B cell (primary cell): Measurements from ENCODE around the gene CCND1. TPM values are rescaled to one million over a fixed set of nuclear protein-coding genes. Genes with fewer than 3 reads are reported as not detected.

Source experiments
- ATAC-seq: fragments of 200-7000 bp; cut with Tn5 transposase; one replicate; pipeline ENCODE4 v1.10.0; 2021; ENCODE audit warnings: low read depth, mild to moderate bottlenecking, moderate number of reproducible peaks, moderate library complexity
- CTCF ChIA-PET: fragments of 350-600 bp; sonication (Branson Sonifier 250); formaldehyde crosslinking; loops from one replicate; lab custom pipeline; 2021; ENCODE audit warnings: antibody characterized with exemption, inconsistent platforms; lab: Charles Lee
- POLR2A ChIA-PET: fragments of 350-600 bp; sonication (Branson Sonifier 250); formaldehyde crosslinking; loops from one replicate; lab custom pipeline; 2021; ENCODE audit warnings: antibody characterized with exemption; lab: Charles Lee
- DNase-seq: peaks from one replicate; pipeline ENCODE4 v3.0.0; 2013
- H2AFZ ChIP-seq: 2 replicates; pipeline ENCODE4 v1.6.1; 2012; ENCODE audit warnings: mild to moderate bottlenecking, low read depth, low read length; ENCODE audit not compliant: insufficient read depth, poor library complexity, severe bottlenecking
- H3K27ac ChIP-seq, 2 donors: 1 replicate in 1 of 2; 2 replicates in 1 of 2; pipeline ENCODE4 v1.5.1; 2012 to 2013; ENCODE audit warnings: low read length in 2 of 2, mild to moderate bottlenecking in 2 of 2, moderate library complexity in 1 of 2
- H3K27me3 ChIP-seq, 4 experiments: fragments of 200-600 bp in 1 of 4; sonication (generic) in 1 of 4; replicated peaks in 1 of 4; 1 replicate in 2 of 4; 2 replicates in 2 of 4; pipeline versions ENCODE4 v1.6.1 to v1.7.0; 2013 to 2016; ENCODE audit warnings: low read length in 3 of 4, mild to moderate bottlenecking in 2 of 4, mixed read lengths in 1 of 4, moderate library complexity in 1 of 4; ENCODE audit not compliant: insufficient read depth in 4 of 4, control insufficient read depth in 3 of 4; ENCODE audit errors: control extremely low read depth in 1 of 4
- H3K36me3 ChIP-seq, 2 experiments: replicated peaks in 1 of 2; 1 replicate in 1 of 2; 2 replicates in 1 of 2; pipeline versions ENCODE4 v1.6.1 to v1.7.1; 2013; ENCODE audit warnings: low read length in 1 of 2; ENCODE audit not compliant: insufficient read depth in 2 of 2, control insufficient read depth in 1 of 2; ENCODE audit errors: control extremely low read depth in 1 of 2, extremely low read depth in 1 of 2
- H3K4me1 ChIP-seq, 2 donors: fragments of 200-600 bp in 1 of 2; sonication (generic) in 1 of 2; 1 replicate in 1 of 2; 2 replicates in 1 of 2; pipeline versions ENCODE4 v1.5.1 to v1.6.1; 2013 to 2017; ENCODE audit warnings: low read length in 2 of 2; ENCODE audit not compliant: control insufficient read depth in 2 of 2, insufficient read depth in 2 of 2
- H3K4me2 ChIP-seq: replicated peaks from 2 replicates; pipeline ENCODE3; 2012; ENCODE audit warnings: mild to moderate bottlenecking, low read depth, low read length; ENCODE audit not compliant: poor library complexity, severe bottlenecking
- H3K4me3 ChIP-seq, 5 experiments: fragments of 200-600 bp in 1 of 5; sonication (generic) in 1 of 5; 1 replicate in 3 of 5; 2 replicates in 2 of 5; pipeline versions ENCODE4 v1.5.1 to v1.7.0; 2011 to 2016; ENCODE audit warnings: low read length in 4 of 5, mild to moderate bottlenecking in 4 of 5, low read depth in 2 of 5, control low read depth in 1 of 5, moderate library complexity in 1 of 5; ENCODE audit not compliant: insufficient read depth in 1 of 5; ENCODE audit errors: control extremely low read depth in 1 of 5, extremely low read depth in 1 of 5
- H3K79me2 ChIP-seq: fragments of 200-600 bp; sonication (generic); one replicate; pipeline ENCODE4 v1.6.0; 2016; ENCODE audit warnings: low read length; ENCODE audit not compliant: control insufficient read depth, insufficient read depth
- H3K9ac ChIP-seq: fragments of 200-600 bp; sonication (generic); 2 replicates; pipeline ENCODE4 v1.6.1; 2017; ENCODE audit warnings: mild to moderate bottlenecking, low read length, moderate library complexity
- H3K9me3 ChIP-seq, 3 donors: one replicate each; pipeline versions ENCODE4 v1.6.1 to v1.7.1; 2013; ENCODE audit warnings: low read length in 2 of 3; ENCODE audit not compliant: control insufficient read depth in 2 of 3, insufficient read depth in 1 of 3; ENCODE audit errors: control extremely low read depth in 1 of 3
- H4K20me1 ChIP-seq: 2 replicates; pipeline ENCODE4 v1.6.0; 2012; ENCODE audit warnings: mild to moderate bottlenecking, low read length; ENCODE audit not compliant: insufficient read depth, control insufficient read depth, poor library complexity, severe bottlenecking
- H3K27ac Mint-ChIP-seq: one replicate; pipeline ENCODE4 v1.8.0; 2021; ENCODE audit warnings: mixed read lengths
- H3K27me3 Mint-ChIP-seq: one replicate; pipeline ENCODE4 v1.8.0; 2021; ENCODE audit warnings: mixed read lengths
- H3K4me1 Mint-ChIP-seq: one replicate; pipeline ENCODE4 v1.8.0; 2021; ENCODE audit warnings: mixed read lengths
- H3K4me3 Mint-ChIP-seq: one replicate; pipeline ENCODE4 v1.8.0; 2021; ENCODE audit warnings: mixed read lengths
- H3K9me3 Mint-ChIP-seq: one replicate; pipeline ENCODE4 v1.8.0; 2022; ENCODE audit warnings: mixed read lengths; ENCODE audit not compliant: insufficient read depth
- EZH2 ChIP-seq: IDR thresholded peaks from 2 replicates; pipeline ENCODE4 v1.6.1; 2012; ENCODE audit warnings: borderline replicate concordance, low read depth, mild to moderate bottlenecking, moderate library complexity, low read length; ENCODE audit not compliant: insufficient read depth, poor library complexity, severe bottlenecking
- WGBS: methylation state at CpG from one replicate; pipeline ENCODE4 v1.1.5; 2013; ENCODE audit warnings: missing lambda C conversion rate; ENCODE audit not compliant: insufficient coverage; 5-methylcytosine and 5-hydroxymethylcytosine counted together
- intact Hi-C: fragments of 100-400 bp; cut with micrococcal nuclease; formaldehyde crosslinking; loops from one replicate; pipeline ENCODE4 v1.10.0; 2022
- polyA plus RNA-seq: library from polyadenylated mRNA; depleted of rRNA; stranded (reverse); fragments of >200 nt; gene quantifications from 2 replicates; pipeline ENCODE4 v1.2.3, GENCODE V29; 2012
- total RNA-seq, 2 donors: library from RNA; stranded (reverse); fragments of 120-200 nt in 1 of 2; gene quantifications; 1 replicate in 1 of 2; 2 replicates in 1 of 2; pipeline versions ENCODE4 v1.2.3 to v1.2.4, GENCODE V29; 2013 to 2022
- TF ChIP-seq, protein P1 (sequence below): fragments of 200-600 bp; IDR thresholded peaks from one replicate; pipeline ENCODE4 v1.8.0; 2022; ENCODE audit warnings: antibody characterized with exemption, mild to moderate bottlenecking

The CCND1 gene
- total and polyA plus RNA-seq, 2 donors (not counting 1 experiment from before 2014, with no cell fraction given) = 4.9 to 8.8 TPM

DNA sequence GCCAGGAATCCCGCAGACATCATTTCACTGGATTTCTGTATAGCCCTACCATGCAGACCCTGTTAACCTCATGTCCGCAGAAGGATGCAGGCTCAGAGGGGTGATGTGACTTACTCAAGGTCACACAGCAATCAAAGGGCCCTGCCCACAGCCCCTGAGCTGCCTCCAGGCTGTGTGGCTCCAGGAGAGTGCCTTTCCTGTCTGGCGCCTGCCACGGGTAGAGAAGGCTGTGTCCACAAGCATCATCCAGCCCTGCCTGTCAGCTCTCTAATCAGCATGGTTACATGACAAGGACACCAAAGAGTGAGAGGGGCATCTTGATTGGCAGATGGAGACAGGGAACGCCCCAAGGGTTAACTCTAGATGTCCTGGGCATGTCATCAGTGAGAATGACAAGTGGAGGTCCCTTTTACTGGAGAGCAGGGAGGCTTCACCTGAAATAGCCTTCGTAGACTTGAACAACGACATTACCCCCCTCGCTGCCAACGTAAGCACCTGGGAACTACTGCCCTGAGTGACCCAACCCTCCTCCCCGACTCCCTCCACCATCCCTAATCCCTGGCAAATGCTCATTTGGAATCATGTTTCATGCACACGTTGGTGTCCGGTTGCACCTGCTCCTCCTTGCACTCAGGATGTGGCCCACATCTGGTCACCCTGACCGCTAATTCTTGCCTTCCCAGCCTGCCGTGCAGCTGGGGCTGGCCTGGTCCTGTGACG is 56.0 kb downstream of the CCND1 start:
- H3K4me3 ChIP-seq = no peak overlapping the region
- CTCF ChIA-PET = no interaction called here
- ATAC-seq (no peak), DNase-seq (no peak)
- peaks cover 7% of the 10 kb centered on the region for H3K4me1 Mint-ChIP-seq
- 77% methylated on average over 13 of the region's 15 CpGs for WGBS
- no peaks in the 10 kb centered on the region for H3K79me2 ChIP-seq
- no peak for TF ChIP-seq EZH2
- TF ChIP-seq, protein P1, sequence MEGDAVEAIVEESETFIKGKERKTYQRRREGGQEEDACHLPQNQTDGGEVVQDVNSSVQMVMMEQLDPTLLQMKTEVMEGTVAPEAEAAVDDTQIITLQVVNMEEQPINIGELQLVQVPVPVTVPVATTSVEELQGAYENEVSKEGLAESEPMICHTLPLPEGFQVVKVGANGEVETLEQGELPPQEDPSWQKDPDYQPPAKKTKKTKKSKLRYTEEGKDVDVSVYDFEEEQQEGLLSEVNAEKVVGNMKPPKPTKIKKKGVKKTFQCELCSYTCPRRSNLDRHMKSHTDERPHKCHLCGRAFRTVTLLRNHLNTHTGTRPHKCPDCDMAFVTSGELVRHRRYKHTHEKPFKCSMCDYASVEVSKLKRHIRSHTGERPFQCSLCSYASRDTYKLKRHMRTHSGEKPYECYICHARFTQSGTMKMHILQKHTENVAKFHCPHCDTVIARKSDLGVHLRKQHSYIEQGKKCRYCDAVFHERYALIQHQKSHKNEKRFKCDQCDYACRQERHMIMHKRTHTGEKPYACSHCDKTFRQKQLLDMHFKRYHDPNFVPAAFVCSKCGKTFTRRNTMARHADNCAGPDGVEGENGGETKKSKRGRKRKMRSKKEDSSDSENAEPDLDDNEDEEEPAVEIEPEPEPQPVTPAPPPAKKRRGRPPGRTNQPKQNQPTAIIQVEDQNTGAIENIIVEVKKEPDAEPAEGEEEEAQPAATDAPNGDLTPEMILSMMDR = no peak
- no peak overlapping the region for H3K27ac Mint-ChIP-seq
- H4K20me1 ChIP-seq = no peaks in the 10 kb centered on the region
- peaks cover 9 to 12% of the 10 kb centered on the region in 2 donors for H3K4me1 ChIP-seq
- H3K9me3 Mint-ChIP-seq = peaks cover 4% of the 10 kb centered on the region
- H3K9me3 ChIP-seq = no peaks in the 10 kb centered on the region
- H3K27ac ChIP-seq = no peak overlapping the region
- POLR2A ChIA-PET = no interaction called here
- H3K4me2 ChIP-seq = no peak overlapping the region
- H3K27me3 Mint-ChIP-seq = peaks cover 49% of the 10 kb centered on the region
- peaks cover 0 to 48% (median 24%) of the 10 kb centered on the region in 4 experiments for H3K27me3 ChIP-seq
- H3K4me3 Mint-ChIP-seq = no peak overlapping the region
- intact Hi-C loops = no loop called here
- H3K9ac ChIP-seq = no peak overlapping the region
- no peaks in the 10 kb centered on the region for H3K36me3 ChIP-seq
- no peak overlapping the region for H2AFZ ChIP-seq

DNA sequence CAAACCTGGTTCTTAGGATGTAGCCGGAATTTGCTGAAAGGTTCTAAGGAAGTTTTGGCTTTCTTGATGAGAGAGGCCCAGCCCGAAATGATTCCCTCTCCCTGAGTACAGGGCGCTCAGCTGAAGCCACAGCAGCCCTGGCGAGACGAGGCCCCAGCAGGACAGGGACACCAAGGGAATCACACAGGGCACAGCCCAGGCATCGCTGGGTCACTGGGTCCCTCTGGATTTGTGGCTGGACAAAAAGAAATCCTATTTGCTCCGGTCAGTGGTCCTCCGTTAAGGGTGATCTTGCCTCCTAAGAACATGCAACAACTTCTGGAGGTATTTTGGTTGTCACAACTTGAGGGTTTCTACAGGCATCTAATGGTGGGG is 56.5 kb downstream of the CCND1 start:
- 91% methylated on average over 7 of the region's 8 CpGs for WGBS
- Histone ChIP-seq H3K27me3 (peaks cover 0 to 49% (median 23%) of the 10 kb centered on the region in 4 experiments), H3K4me1 (peaks cover 11 to 16% of the 10 kb centered on the region in 2 donors), H3K4me3 (no peak overlapping the region), H3K79me2 (no peaks in the 10 kb centered on the region), H3K9ac (no peak overlapping the region), H3K36me3 (no peaks in the 10 kb centered on the region), H3K27ac (no peak overlapping the region), H3K4me2 (no peak overlapping the region), H2AFZ (no peak overlapping the region), H3K9me3 (no peaks in the 10 kb centered on the region), H4K20me1 (no peaks in the 10 kb centered on the region)
- H3K27ac Mint-ChIP-seq = no peak overlapping the region
- ATAC-seq = no peak
- no peak overlapping the region for H3K4me3 Mint-ChIP-seq
- peaks cover under 1% of the 10 kb centered on the region for H3K9me3 Mint-ChIP-seq
- ChIA-PET POLR2A (no interaction called here), CTCF (no interaction called here)
- peaks cover 7% of the 10 kb centered on the region for H3K4me1 Mint-ChIP-seq
- no peak for TF ChIP-seq EZH2
- TF ChIP-seq, protein P1 = no peak
- no peak for DNase-seq
- intact Hi-C loops = no loop called here
- peaks cover 44% of the 10 kb centered on the region for H3K27me3 Mint-ChIP-seq
